GM18505 (cell line): Measurements from ENCODE around the gene OR2AT4.
"Not testable (repeated sequence)": the region's sequence is repeated elsewhere in the genome, so short reads cannot be mapped to it uniquely, and the experiment has no call there.

Experiments
- ATAC-seq: cut with Tn5 transposase; IDR thresholded peaks from one replicate; pipeline ENCODE4 v1.9.1; 2021; ENCODE audit not compliant: unreplicated experiment
- POLR2A ChIP-seq: IDR thresholded peaks from 4 replicates; pipeline ENCODE4 v1.6.1; 2011; ENCODE audit warnings: borderline replicate concordance; ENCODE audit not compliant: insufficient read depth, insufficient read length; ENCODE audit errors: extremely low read depth

Gene OR2AT4

DNA sequence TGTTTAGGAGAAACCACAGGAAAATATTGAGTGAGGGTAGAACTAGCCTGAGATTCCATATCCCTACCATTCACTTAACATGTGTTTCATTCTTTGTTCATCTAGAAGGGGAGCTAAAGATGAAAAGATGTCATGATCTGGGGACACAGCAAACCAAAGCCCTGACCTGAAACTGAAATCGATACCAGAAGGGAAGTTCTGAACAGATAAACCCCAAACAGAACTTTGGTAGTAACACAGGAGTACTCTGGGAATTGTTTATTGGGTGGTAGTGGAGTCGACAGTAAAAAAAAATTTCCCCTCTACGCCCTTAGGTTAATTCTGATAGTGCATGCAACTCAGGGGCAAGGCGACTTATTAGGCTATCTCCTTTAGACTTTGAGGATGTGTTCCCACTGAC lies 27.2 kb downstream of the OR2AT4 start:
- TF ChIP-seq POLR2A = no peak
- ATAC-seq = no peak

DNA sequence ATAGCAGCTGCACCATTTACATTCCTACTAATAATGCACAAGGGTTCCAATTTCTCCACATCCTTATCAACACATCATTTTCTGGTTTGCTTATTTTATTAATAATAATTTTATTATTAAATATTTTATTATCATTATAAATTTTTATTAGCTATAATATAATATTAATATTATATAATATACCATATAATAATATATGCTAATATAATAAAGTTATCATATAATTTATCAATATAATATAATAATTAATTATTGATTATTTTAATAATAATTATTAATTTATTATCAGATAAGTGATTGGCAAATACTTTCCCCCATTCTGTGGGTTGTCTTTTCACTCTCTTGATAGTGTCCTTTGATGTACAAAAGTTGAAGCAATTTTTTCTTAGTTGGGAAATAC lies 27.7 kb downstream of the OR2AT4 start:
- ATAC-seq = no peak
- no peak for TF ChIP-seq POLR2A

DNA sequence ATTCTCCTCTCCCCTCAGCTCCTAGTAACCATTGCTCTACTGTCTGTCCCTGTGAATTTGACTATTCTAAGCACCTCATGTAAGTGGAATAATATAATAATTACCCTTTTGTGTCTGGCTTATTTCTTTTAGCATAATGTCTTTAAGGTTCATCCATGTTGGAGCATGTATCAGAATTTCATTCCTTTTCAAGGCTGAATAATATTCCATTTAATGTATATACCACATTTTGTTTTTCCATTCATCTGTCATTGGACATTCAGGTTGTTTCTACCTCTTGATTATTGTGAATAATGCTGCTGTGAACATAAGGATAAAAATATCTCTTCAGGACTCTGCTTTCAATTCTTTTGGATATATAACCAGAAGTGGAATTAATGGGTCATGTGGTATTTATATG lies 28.1 kb downstream of the OR2AT4 start:
- ATAC-seq = no peak
- TF ChIP-seq POLR2A = no peak

DNA sequence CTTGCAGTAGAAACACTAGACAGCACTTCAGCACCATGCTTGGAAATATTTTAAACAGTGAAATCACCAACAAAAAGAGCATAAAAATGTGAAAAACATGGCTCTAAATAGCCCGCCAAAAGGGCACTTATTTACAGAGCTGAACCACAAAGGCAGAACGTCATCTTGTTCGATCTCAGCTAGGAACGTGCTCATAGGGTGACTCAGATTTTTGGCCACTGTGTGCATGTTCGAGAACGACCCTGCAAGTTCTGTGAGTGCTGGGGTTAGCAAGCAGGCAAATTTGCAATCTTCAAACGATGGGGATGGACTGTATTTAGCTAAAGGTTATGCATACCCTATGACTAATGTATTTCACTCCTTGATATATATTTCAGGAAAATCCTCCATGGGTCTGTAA lies 30.6 kb downstream of the OR2AT4 start:
- no peak for TF ChIP-seq POLR2A

DNA sequence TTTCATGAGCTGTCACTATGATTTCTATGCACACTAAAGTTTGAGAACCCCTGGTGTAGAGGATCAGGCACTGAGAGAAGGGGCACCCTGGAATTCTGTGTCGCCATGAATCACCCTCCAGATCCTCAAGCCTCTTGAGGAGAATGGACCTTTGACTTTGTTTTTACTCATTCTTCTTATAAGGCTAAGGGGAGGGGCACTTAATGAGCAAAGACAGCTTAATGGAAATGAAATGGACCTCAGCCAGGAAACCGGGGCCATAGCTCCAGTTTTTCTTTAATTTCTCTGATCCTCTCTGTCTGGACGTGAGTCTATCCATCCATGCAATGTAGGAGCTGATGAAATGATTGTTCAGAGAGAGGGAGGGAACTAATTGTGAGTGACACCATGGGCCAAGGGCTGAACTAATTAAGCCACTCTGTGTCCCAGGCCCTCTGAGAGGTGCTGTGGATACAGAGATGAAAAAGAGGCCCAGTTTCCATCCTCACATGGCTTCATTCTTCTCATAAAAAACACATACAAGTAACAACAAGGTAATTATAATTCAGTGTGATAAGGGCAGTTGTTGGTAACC lies 32.8 kb downstream of the OR2AT4 start:
- ATAC-seq = no peak
- TF ChIP-seq POLR2A = no peak

More for the DNA sequence above, 30.6 kb downstream of the OR2AT4 start:
- no peak for ATAC-seq

DNA sequence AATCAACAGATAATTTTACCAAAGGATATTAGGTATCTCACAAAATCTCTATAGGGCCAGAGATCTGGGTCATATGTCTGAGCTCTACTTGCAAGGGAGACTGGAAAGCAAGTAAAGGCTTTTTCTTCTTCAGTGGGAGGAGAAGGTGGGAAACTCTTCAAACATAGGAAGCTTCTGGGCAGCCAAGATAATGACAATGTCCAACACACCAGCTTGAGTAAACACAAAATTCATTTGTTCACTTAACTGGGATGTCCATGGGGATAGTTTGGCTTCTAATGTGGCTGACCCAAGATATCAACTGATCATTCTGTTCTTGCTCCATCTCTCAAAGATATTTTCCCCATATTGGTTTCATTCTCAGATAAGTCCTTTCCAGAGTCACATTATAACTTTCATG lies 37.4 kb downstream of the OR2AT4 start:
- ATAC-seq = no peak
- no peak for TF ChIP-seq POLR2A

DNA sequence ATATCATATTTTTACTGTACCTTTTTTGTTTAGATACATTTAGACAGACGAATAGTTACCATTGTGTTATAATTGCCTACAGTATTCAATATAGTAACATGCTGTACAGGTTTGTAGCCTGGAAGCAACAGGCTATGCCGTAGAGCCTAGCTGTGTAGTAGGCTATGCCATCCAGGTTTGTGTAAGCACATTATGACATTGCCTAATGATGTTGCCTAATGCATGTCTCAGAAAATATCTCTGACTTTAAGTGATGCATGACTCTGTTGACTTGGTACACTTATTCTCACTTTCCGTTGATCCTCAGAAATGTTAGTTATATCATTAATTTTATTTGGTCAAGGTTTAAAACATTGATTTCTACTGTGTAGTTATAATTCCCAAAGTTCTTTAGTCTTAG lies 39.9 kb downstream of the OR2AT4 start:
- ATAC-seq = no peak
- no peak for TF ChIP-seq POLR2A

DNA sequence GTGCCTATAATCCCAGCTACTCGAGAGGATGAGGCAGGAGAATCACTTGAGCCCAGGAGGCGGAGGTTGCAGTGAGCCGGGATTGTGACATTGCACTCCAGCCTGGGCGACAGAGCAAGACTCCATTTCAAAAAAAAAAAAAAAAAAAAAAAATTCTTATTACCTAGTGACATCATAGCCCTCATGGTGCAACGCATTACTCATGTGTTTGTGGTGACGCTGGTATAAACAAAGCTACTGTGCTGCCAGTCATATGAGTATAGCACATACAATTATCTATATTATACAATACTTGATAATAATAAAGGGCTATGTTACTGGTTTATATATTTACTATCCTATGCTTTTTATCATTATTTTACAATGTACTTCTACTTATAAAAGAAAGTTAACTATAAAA lies 41.2 kb downstream of the OR2AT4 start:
- TF ChIP-seq POLR2A = no peak
- ATAC-seq = no peak

DNA sequence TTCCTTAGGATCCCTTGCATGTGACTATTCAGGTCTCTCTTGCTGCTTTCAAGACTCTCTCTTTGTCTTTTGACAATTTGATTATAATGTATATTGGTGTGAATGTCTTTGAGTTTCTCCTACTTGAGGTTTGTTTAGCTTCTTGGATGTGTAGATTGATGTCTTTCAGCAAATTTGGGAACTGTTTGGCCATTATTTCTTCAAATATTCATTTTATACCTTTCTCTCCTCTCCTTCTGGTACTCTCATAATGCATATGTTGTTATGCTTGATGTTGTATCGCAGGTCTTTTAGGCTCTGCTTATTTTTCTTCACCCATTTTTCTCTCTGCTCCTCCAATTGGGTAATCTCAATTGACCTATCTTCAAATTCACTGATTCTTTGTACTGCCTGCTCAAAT lies 44.2 kb downstream of the OR2AT4 start:
- no peak for ATAC-seq
- no peak for TF ChIP-seq POLR2A

DNA sequence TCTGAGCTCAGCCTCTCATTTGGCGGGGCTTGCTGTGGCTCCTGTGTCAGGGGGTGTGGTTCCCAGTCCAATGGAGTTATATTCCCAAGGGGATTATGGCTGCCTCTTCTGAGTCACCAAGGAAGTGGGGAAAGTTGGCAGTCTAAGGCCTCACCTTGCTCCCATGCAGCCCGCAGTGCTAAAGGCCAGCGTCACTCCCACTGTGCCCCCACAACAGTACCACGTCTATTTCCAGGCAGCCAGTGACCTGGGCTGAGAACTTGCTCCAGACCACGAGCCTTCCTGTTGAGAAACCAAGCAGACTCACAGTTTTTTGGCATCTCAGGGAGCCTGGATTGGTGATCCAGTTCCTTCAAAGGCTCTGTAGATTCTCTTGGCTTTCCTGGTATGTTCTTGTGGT lies 45.6 kb downstream of the OR2AT4 start:
- ATAC-seq = no peak

DNA sequence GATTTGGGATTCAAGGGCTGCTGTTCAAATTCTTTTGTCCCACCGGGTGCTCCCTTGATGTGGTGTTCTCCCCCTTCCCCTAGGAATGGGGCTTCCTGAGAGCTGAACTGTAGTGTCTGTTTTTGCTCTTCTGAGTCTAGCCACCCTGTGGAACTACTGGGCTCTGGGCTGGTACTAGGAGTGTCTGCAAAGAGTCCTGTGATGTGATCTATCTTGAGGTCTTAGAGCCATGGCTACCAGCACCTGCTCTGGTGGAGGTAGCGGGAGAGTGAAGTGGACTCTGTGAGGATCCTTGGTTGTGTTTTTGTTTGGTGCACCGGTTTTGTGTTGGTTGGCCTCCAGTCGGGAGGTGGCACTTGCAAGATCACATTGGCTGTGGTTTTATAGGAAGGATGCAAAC lies 46.2 kb downstream of the OR2AT4 start:
- TF ChIP-seq POLR2A = no peak
- no peak for ATAC-seq

More for the DNA sequence above, 45.6 kb downstream of the OR2AT4 start:
- no peak for TF ChIP-seq POLR2A

DNA sequence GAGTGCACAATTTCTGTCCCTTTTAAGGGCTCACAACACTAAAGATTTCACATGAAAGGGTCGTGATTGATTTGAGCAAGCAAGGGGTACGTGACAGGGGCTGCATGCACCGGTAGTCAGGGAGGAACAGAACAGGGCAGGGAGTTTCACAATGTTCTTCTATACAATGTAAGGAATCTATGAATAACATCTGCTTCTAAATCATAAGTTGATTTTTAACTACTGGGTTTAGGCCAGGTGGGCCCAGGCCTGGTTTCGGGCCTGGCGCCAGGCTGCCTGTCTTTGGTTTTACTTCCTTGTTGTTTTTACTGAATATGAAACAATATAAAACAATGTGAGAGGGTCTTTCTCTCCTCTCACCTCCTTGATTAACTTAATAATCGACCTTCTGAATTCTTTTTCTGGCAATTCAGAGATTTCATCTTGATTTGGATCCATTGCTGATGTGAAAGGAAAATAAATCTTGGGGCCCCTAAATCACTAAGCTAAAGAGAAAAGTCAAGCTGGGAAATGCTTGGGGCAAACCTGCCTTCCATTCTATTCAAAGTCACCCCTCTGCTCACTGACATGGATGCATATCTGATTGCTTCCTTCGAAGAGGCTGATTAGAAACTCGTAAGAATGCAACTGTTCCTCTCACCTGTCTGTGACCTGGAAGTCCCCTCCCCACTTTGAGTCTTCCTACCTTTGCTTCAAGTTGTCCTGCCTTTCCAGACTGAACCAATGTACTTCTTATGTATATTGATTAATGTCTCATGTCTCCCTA lies 47.0 kb downstream of the OR2AT4 start:
- not testable (repeated sequence) for ATAC-seq

DNA sequence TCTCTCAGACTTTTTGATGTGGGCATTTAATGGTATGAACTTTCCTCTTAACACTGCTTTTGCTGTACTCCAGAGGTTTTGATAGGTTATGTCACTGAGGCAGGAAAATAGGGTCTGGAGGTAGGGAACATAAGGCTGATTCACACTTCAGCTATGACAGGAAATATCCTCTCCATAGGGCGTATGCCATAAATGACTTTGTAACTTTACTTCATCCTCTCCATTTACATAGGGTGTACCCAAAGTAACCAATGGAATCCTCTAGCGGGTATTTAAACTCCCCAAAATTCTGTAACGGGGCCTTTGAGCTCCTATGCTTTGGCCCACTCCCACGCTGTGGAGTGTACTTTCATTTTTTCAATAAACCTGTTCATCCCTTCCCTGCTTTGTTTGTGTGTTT lies 49.5 kb downstream of the OR2AT4 start:
- no peak for ATAC-seq
- no peak for TF ChIP-seq POLR2A

DNA sequence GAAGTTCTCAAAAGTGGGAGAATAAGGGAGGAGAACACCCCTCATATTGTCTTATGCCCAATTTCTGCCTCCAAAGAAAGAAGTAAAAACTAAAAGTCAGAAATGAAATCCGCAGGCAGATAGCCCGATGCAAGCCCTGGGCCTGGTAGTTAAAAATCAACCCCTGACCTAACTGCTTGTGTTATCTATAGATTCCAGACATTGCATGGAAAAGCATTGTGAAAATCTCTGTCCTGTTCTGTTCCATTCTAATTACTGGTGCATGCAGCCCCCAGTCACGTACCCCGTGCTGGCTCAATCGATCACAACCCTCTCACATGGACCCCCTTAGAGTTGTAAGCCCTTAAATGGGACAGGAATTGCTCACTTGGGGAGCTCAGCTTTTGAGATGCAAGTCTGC lies 50.0 kb downstream of the OR2AT4 start:
- not testable (repeated sequence) for ATAC-seq

DNA sequence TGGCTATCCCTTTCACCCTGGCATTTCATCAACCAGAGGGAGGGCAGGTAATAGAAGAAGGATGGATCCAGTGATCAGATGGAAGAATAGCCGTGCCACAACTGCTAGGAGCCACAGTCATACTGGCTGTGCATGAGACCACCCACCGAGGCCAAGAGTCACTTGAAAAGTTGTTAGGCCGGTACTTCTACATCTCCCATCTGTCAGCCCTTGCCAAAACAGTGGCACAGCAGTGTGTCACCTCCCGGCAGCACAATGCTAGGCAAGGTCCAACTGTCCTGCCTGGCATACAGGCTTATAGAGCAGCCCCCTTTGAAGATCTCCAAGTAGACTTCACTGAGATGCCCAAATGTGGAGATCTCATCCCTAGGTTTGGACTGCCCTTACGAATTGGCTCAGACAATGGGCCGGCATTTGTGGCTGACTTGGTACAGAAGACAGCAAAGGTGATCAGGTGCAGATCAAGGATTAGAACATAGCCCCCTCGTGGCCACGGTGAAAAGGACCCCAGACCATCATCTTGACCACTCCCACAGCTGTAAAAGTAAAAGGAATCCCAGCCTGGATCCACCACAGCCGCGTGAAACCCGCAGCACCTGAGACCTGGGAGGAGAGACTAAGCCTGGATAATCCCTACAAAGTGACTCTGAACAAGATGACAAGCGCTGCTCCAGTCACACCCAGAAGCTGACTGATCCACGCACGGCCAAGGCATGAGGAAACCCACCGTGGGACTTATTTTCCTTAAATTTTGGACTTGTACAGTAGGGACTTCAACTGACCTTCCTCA lies 52.1 kb downstream of the OR2AT4 start:
- not testable (repeated sequence) for ATAC-seq

DNA sequence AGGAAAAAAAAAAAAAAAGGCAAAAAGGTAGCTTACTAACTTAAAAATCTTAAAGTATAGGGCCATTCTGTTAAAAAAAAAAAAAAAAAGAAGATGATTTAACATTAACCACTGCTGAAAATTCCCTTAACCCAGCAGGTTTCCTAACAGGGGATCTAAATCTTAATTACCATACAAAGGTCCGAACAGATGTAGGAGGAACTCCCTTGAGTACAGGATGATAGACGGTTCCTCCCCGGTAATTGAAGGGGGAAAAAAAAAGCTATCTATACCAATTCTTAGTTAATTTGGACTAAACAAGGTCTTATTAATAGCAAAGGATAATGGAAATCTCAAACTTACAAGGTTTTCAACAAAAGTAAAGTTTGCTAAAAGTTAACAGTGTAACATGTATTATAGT lies 54.9 kb downstream of the OR2AT4 start:
- not testable (repeated sequence) for ATAC-seq
